HepG2 (cell line): ENCODE results near the gene SUN1. TPM values are rescaled to one million over a fixed set of nuclear protein-coding genes. Genes with fewer than 3 reads are reported as not detected.

Experiments
- BRF2 ChIP-seq: sonication (generic); formaldehyde crosslinking; IDR thresholded peaks from 2 replicates; pipeline ENCODE4 v1.8.1; 2022; ENCODE audit warnings: mild to moderate bottlenecking, missing genetic modification reagents
- FOSL2 ChIP-seq: sonication (generic); formaldehyde crosslinking; IDR thresholded peaks from 2 replicates; pipeline ENCODE4 v1.4.0; 2020; ENCODE audit warnings: missing genetic modification reagents
- GTF2F1 ChIP-seq: fragments of 150-350 bp; IDR thresholded peaks from 2 replicates; pipeline ENCODE4 v1.6.1; 2014; ENCODE audit warnings: low read length
- HMGA1 ChIP-seq: sonication (generic); formaldehyde crosslinking; conservative IDR thresholded peaks from 2 replicates; pipeline ENCODE4 v1.4.0; 2020; ENCODE audit warnings: missing genetic modification reagents
- HNRNPK ChIP-seq: fragments of 200-400 bp; formaldehyde crosslinking; IDR thresholded peaks from 2 replicates; pipeline ENCODE4 v1.6.1; 2018; ENCODE audit warnings: low read length, low read depth, moderate library complexity, mild to moderate bottlenecking; ENCODE audit not compliant: poor library complexity, severe bottlenecking
- HNRNPL ChIP-seq: fragments of 200-400 bp; formaldehyde crosslinking; IDR thresholded peaks from 2 replicates; pipeline ENCODE4 v1.6.1; 2017; ENCODE audit warnings: mild to moderate bottlenecking, low read depth, low read length
- HNRNPUL1 ChIP-seq: fragments of 200-400 bp; formaldehyde crosslinking; IDR thresholded peaks from 2 replicates; pipeline ENCODE4 v1.6.1; 2017; ENCODE audit warnings: low read depth, mild to moderate bottlenecking, low read length, moderate library complexity
- MXI1 ChIP-seq: IDR thresholded peaks from 3 replicates; pipeline ENCODE4 v1.6.1; 2012; ENCODE audit warnings: low read depth, low read length, inconsistent platforms, borderline replicate concordance
- PCBP1 ChIP-seq: fragments of 200-400 bp; formaldehyde crosslinking; IDR thresholded peaks from 2 replicates; pipeline ENCODE4 v1.6.1; 2017; ENCODE audit warnings: mild to moderate bottlenecking, low read depth, low read length, borderline replicate concordance
- PHF8 ChIP-seq: sonication (generic); formaldehyde crosslinking; IDR thresholded peaks from 2 replicates; pipeline ENCODE4 v1.5.0; 2020; ENCODE audit warnings: missing genetic modification reagents
- POLR2A ChIP-seq, 2 experiments: IDR thresholded peaks; 2 replicates each; pipeline ENCODE4 v1.6.1; 2011; ENCODE audit warnings: low read depth in 2 of 2, low read length in 2 of 2, mild to moderate bottlenecking in 1 of 2, moderate library complexity in 1 of 2; ENCODE audit not compliant: insufficient read depth in 1 of 2
- RAD51 ChIP-seq: fragments of 450-650 bp; IDR thresholded peaks from 2 replicates; pipeline ENCODE4 v1.6.1; 2016; ENCODE audit warnings: borderline replicate concordance
- RFX3 ChIP-seq: IDR thresholded peaks from 2 replicates; pipeline ENCODE4 v1.6.1; 2016; ENCODE audit warnings: missing biosample characterization, missing genetic modification reagents
- SNRNP70 ChIP-seq: fragments of 200-400 bp; formaldehyde crosslinking; IDR thresholded peaks from 2 replicates; pipeline ENCODE4 v1.6.1; 2017; ENCODE audit warnings: mild to moderate bottlenecking, low read depth, low read length, moderate library complexity
- SRSF4 ChIP-seq: fragments of 200-400 bp; formaldehyde crosslinking; IDR thresholded peaks from one replicate; pipeline ENCODE4 v1.6.1; 2018; ENCODE audit warnings: mild to moderate bottlenecking, low read depth, low read length, moderate library complexity; ENCODE audit not compliant: poor library complexity, severe bottlenecking
- SRSF9 ChIP-seq: fragments of 200-400 bp; formaldehyde crosslinking; IDR thresholded peaks from 2 replicates; pipeline ENCODE4 v1.6.1; 2018; ENCODE audit warnings: borderline replicate concordance, mild to moderate bottlenecking, low read depth, low read length; ENCODE audit not compliant: insufficient read depth, poor library complexity, severe bottlenecking
- YEATS2 ChIP-seq: sonication (generic); formaldehyde crosslinking; IDR thresholded peaks from 2 replicates; pipeline ENCODE4 v1.4.0; 2020; ENCODE audit warnings: missing genetic modification reagents, borderline replicate concordance
- ZBTB44 ChIP-seq: sonication (generic); formaldehyde crosslinking; IDR thresholded peaks from 2 replicates; pipeline ENCODE4 v1.4.0; 2020; ENCODE audit warnings: missing genetic modification reagents
- ZBTB8A ChIP-seq: sonication (generic); formaldehyde crosslinking; IDR thresholded peaks from 2 replicates; pipeline ENCODE4 v1.4.0; 2020; ENCODE audit warnings: mild to moderate bottlenecking, low read depth, missing genetic modification reagents, borderline replicate concordance
- ZEB1 ChIP-seq: IDR thresholded peaks from 2 replicates; pipeline ENCODE4 v1.6.1; 2012; ENCODE audit warnings: mild to moderate bottlenecking, low read depth, inconsistent platforms; ENCODE audit not compliant: insufficient replicate concordance
- ZNF224 ChIP-seq: sonication (generic); formaldehyde crosslinking; IDR thresholded peaks from 2 replicates; pipeline ENCODE4 v1.5.0; 2020; ENCODE audit warnings: mild to moderate bottlenecking, missing genetic modification reagents
- ZNF335 ChIP-seq: sonication (generic); formaldehyde crosslinking; IDR thresholded peaks from 2 replicates; pipeline ENCODE4 v1.4.0; 2020; ENCODE audit warnings: missing genetic modification reagents
- ZNF619 ChIP-seq: sonication (generic); formaldehyde crosslinking; IDR thresholded peaks from 2 replicates; pipeline ENCODE4 v1.4.0; 2020; ENCODE audit warnings: mild to moderate bottlenecking, missing genetic modification reagents
- ZNF772 ChIP-seq: sonication (generic); formaldehyde crosslinking; IDR thresholded peaks from 2 replicates; pipeline ENCODE4 v1.5.0; 2020; ENCODE audit warnings: mild to moderate bottlenecking, missing genetic modification reagents
- polyA plus RNA-seq, 8 experiments: library from polyadenylated mRNA; depleted of rRNA in 3 of 8; stranded (reverse) in 7 of 8; unstranded in 1 of 8; fragments of >200 nt; fragmentation: Illumina TruSeq in 4 of 8; extraction: Trizol in 4 of 8; gene quantifications; 2 replicates each; pipeline versions ENCODE4 v1.2.1 to v1.2.3, GENCODE V29; 2011 to 2016; ENCODE audit warnings: low read depth in 4 of 8, missing spikeins in 1 of 8, mixed read lengths in 1 of 8; ENCODE audit not compliant: insufficient read depth in 1 of 8
- total RNA-seq, 5 experiments: library from RNA; depleted of rRNA; stranded (reverse); fragments of >200 nt; fragmentation: Illumina TruSeq; extraction: Trizol; gene quantifications; 2 replicates each; pipeline ENCODE4 v1.2.3, GENCODE V29; 2016; ENCODE audit warnings: low read depth in 1 of 5
- TF ChIP-seq, protein P1 (sequence below): sonication (generic); formaldehyde crosslinking; IDR thresholded peaks from 2 replicates; pipeline ENCODE4 v1.4.0; 2020; ENCODE audit warnings: mild to moderate bottlenecking, missing genetic modification reagents
- TF ChIP-seq, protein P2 (sequence below): sonication (generic); formaldehyde crosslinking; IDR thresholded peaks from 2 replicates; pipeline ENCODE4 v1.4.0; 2020; ENCODE audit warnings: mild to moderate bottlenecking, missing genetic modification reagents, borderline replicate concordance

The SUN1 gene
- total and polyA plus RNA-seq, 2 of the 13 experiments (the other 11 are each of a cell fraction or from before 2014, with no cell fraction given) = 47.0 to 126 TPM

DNA sequence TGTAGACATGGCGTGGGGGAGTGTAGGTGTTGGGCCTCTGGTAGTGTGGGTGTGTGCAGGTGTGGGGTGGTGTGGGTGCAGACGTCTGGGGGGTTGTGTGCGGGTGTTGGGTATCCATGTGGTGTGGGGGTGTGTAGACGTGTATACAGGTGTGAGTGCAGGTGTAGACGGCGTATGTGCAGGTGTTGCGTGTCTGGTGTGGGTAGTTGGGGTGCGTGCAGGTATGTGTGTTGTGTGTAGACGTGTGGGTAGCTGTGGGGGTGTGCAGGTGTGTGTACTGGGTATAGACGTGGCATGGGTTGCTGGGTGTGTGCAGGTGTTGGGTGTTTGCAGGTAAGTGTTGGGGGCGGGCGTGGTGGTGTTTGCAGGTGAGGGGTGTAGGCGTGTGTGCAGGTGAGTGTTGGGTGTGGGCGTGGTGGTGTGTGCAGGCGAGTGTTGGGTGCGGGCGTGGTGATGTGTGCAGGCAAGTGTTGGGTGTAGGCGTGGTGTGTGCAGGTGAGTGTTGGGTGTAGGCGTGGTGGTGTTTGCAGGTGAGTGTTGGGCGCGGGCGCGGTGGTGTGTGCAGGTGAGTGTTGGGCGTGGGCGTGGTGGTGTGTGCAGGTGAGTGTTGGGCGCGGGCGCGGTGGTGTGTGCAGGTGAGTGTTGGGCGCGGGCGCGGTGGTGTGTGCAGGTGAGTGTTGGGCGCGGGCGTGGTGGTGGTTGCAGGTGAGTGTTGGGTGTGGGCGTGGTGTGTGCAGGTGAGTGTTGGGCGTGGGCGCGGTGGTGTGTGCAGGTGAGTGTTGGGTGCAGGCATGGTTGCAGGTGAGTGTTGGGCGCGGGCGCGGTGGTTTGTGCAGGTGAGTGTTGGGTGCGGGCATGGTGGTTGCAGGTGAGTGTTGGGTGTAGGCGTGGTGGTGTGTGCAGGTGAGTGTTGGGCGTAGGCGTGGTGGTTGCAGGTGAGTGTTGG lies 60.6 kb downstream of the SUN1 start (continued):
- TF ChIP-seq, protein P1, sequence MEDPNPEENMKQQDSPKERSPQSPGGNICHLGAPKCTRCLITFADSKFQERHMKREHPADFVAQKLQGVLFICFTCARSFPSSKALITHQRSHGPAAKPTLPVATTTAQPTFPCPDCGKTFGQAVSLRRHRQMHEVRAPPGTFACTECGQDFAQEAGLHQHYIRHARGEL (CRISPR knock-in tag) = no peak
- TF ChIP-seq POLR2A (IDR thresholded peaks at IDR 0.05; ENCODE audit: insufficient read depth in 1 of 2, low read depth in 2 of 2, low read length in 2 of 2) = peak in 1 of 2 experiments; percentile 6; a peak in 1 of 4 replicates
- TF ChIP-seq MXI1 = no peak
- no peak for TF ChIP-seq BRF2 (CRISPR knock-in tag)
- no peak for TF ChIP-seq GTF2F1
- TF ChIP-seq YEATS2 (CRISPR knock-in tag) = no peak
- no peak for TF ChIP-seq HNRNPK
- TF ChIP-seq HNRNPL = 0 out of 2 replicates have a peak, but pooled peaks have one; percentile 31
- TF ChIP-seq PHF8 (CRISPR knock-in tag) = no peak
- no peak for TF ChIP-seq ZNF772
- no peak for TF ChIP-seq ZBTB8A (CRISPR knock-in tag)
- TF ChIP-seq HMGA1 (CRISPR knock-in tag) = no peak
- no peak for TF ChIP-seq ZBTB44
- TF ChIP-seq RFX3 (CRISPR knock-in tag) = no peak
- TF ChIP-seq FOSL2 (CRISPR knock-in tag) = no peak
- 0 out of 2 replicates have a peak, but pooled peaks have one; percentile 74 for TF ChIP-seq SNRNP70
- TF ChIP-seq HNRNPUL1 = no peak
- no peak for TF ChIP-seq RAD51
- TF ChIP-seq ZEB1 = peak; percentile 35
- no peak for TF ChIP-seq ZNF335
- TF ChIP-seq PCBP1 = 0 out of 2 replicates have a peak, but pooled peaks have one; percentile 2
- TF ChIP-seq ZNF224 (CRISPR knock-in tag) = no peak
- TF ChIP-seq, protein P2, sequence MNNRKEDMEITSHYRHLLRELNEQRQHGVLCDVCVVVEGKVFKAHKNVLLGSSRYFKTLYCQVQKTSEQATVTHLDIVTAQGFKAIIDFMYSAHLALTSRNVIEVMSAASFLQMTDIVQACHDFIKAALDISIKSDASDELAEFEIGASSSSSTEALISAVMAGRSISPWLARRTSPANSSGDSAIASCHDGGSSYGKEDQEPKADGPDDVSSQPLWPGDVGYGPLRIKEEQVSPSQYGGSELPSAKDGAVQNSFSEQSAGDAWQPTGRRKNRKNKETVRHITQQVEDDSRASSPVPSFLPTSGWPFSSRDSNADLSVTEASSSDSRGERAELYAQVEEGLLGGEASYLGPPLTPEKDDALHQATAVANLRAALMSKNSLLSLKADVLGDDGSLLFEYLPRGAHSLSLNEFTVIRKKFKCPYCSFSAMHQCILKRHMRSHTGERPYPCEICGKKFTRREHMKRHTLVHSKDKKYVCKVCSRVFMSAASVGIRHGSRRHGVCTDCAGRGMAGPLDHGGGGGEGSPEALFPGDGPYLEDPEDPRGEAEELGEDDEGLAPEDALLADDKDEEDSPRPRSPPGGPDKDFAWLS = no peak
- TF ChIP-seq SRSF9 = no peak
- no peak for TF ChIP-seq SRSF4
- no peak for TF ChIP-seq ZNF619 (CRISPR knock-in tag)
